ENCODE measurements around the gene HMG20B. TPM values are rescaled to one million over a fixed set of nuclear protein-coding genes. Genes with fewer than 3 reads are reported as not detected.

HMG20B gene
- total RNA-seq, 1 experiment from 2014 or later, result 186 TPM

DNA sequence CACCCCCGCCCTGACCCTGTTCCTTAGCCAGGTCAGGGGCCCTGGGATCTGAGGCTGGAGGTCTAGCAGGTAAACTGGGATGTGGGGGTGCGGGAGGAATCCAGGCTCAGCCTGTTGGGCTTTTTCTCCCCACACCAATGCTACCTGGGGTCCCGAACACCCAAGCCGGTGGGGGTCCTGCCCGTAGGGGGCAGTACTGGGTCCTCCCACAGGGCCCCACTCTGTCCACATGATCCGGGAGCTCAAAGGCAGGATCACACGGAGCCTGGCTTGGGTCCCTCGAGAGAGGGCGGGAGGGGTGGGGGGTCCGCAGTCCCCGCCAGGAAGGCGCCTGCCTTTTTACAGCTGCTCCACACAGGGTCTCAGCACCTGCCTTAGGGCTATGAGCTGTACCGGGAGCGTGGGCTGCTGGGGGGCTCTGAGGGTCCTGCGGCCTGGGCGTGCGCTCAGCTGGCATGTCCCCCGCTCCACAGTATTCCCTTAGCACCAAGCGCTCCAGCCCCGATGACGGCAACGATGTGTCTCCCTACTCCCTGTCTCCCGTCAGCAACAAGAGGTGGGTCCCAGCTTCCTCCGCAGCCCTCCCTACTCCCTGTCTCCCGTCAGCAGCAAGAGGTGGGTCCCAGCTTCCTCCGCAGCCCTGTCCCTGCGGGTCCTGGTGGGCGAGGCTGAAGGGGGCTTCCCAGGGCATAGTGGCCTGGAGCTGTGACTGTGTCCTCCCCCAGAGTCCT is 46.1 kb upstream of the HMG20B start:
- BruUV-seq (replicated peaks), result no TSS peak
- Histone ChIP-seq H2AFZ (ENCODE audit: low read depth, low read length, poor library complexity, severe bottlenecking) (no peak overlapping the region), H3K9me2 (ENCODE audit: insufficient read depth) (no peaks in the 10 kb centered on the region), H3K9ac (ENCODE audit: low read length) (no peak overlapping the region), H4K20me1 (ENCODE audit: insufficient read depth) (no peaks in the 10 kb centered on the region), H3K79me2 (ENCODE audit: insufficient read depth, low read length) (peaks cover 9% of the 10 kb centered on the region; the same call in 1 of the 2 replicates), H3K4me1 (ENCODE audit: control insufficient read depth in 1 of 2, insufficient read depth in 2 of 2, low read length in 2 of 2) (no peaks in the 10 kb centered on the region), H3K4me3 (replicated peaks in 1 of 2; ENCODE audit: low read depth in 1 of 2, low read length in 2 of 2) (no peak overlapping the region), H3K36me3 (ENCODE audit: control insufficient read depth in 1 of 2, insufficient read depth in 2 of 2, low read length in 2 of 2) (peaks cover 10 to 16% of the 10 kb centered on the region in 2 experiments; a peak in 3 of 4 replicates), H3K9me3 (ENCODE audit: control insufficient read depth in 1 of 2, insufficient read depth in 1 of 2, low read depth in 1 of 2, low read length in 2 of 2) (no peaks in the 10 kb centered on the region), H3K4me2 (ENCODE audit: low read length) (no peak overlapping the region), H3K27ac (ENCODE audit: low read depth, low read length) (no peak overlapping the region), H3K27me3 (ENCODE audit: insufficient read depth, low read length) (no peaks in the 10 kb centered on the region)
- CTCF ChIA-PET, result no interaction called here
- TF ChIP-seq EGR1 (IDR thresholded peaks at IDR 0.05; ENCODE audit: low read depth) (no peak), RAD21 (IDR thresholded peaks at IDR 0.05; ENCODE audit: low read depth) (no peak), CBX3 (IDR thresholded peaks at IDR 0.05; ENCODE audit: low read depth) (no peak), SRF (IDR thresholded peaks at IDR 0.05; ENCODE audit: low read depth) (no peak), EZH2phosphoT487 (IDR thresholded peaks at IDR 0.05; ENCODE audit: borderline replicate concordance) (no peak), POLR2AphosphoS5 (IDR thresholded peaks at IDR 0.05; ENCODE audit: low read depth, low read length) (no peak), JUND (IDR thresholded peaks at IDR 0.05) (no peak)
- TF ChIP-seq, protein P1, sequence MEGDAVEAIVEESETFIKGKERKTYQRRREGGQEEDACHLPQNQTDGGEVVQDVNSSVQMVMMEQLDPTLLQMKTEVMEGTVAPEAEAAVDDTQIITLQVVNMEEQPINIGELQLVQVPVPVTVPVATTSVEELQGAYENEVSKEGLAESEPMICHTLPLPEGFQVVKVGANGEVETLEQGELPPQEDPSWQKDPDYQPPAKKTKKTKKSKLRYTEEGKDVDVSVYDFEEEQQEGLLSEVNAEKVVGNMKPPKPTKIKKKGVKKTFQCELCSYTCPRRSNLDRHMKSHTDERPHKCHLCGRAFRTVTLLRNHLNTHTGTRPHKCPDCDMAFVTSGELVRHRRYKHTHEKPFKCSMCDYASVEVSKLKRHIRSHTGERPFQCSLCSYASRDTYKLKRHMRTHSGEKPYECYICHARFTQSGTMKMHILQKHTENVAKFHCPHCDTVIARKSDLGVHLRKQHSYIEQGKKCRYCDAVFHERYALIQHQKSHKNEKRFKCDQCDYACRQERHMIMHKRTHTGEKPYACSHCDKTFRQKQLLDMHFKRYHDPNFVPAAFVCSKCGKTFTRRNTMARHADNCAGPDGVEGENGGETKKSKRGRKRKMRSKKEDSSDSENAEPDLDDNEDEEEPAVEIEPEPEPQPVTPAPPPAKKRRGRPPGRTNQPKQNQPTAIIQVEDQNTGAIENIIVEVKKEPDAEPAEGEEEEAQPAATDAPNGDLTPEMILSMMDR (IDR thresholded peaks at IDR 0.05 in 2 of 3, conservative IDR thresholded peaks at IDR 0.05 in 1 of 3; ENCODE audit: borderline replicate concordance in 1 of 3, insufficient read depth in 1 of 3, low read depth in 2 of 3, low read length in 2 of 3), result peak in 2 of 3 experiments; percentile 8 to 24; a peak in 1 of 6 replicates
- TF ChIP-seq, protein P2, sequence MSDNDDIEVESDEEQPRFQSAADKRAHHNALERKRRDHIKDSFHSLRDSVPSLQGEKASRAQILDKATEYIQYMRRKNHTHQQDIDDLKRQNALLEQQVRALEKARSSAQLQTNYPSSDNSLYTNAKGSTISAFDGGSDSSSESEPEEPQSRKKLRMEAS (IDR thresholded peaks at IDR 0.05), result no peak
- intact Hi-C loops (cut with micrococcal nuclease), result no loop called here
- ATAC-seq (no peak), DNase-seq (ENCODE audit: low read depth, low spot score) (no peak)
- RAD21 ChIA-PET (ENCODE audit: low non-redundant PET in 1 of 2, low total read pairs in 2 of 2, uncharacterized antibody in 2 of 2, unreplicated experiment in 2 of 2), result no interaction called here
- POLR2A ChIA-PET, result no interaction called here

All from HCT116 (cell line).